ENCODE results near the gene HGF.

DNA sequence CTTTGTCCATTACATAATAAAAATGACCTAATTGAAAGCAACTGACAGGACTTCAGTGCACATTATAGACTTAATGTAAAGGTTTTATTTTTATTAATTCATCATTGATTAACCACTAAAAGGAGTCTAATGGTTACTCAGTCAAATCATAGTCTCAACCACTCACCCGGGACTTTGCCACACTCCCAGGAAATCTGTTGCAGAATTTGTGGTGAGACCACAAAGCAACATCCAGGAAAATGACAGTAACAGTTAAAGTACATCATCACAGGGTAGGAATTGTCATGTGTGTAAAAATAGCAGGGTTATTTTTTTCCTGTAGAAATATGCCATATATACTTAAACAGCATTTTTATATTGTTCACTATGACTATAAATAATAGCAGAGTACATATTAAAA, 6.3 kb upstream of the HGF start:
- TF ChIP-seq MXI1 (IDR thresholded peaks at IDR 0.05; ENCODE audit: low read depth, low read length) (no peak), POLR2AphosphoS5 (IDR thresholded peaks at IDR 0.05; ENCODE audit: low read depth, low read length) (no peak), EZH2phosphoT487 (IDR thresholded peaks at IDR 0.05; ENCODE audit: borderline replicate concordance, low read depth) (no peak), SIN3A (IDR thresholded peaks at IDR 0.05; ENCODE audit: borderline replicate concordance, low read depth, low read length) (no peak), YY1 (IDR thresholded peaks at IDR 0.05; ENCODE audit: low read depth) (no peak), ELF1 (IDR thresholded peaks at IDR 0.05) (no peak)
- TF ChIP-seq, protein P1, sequence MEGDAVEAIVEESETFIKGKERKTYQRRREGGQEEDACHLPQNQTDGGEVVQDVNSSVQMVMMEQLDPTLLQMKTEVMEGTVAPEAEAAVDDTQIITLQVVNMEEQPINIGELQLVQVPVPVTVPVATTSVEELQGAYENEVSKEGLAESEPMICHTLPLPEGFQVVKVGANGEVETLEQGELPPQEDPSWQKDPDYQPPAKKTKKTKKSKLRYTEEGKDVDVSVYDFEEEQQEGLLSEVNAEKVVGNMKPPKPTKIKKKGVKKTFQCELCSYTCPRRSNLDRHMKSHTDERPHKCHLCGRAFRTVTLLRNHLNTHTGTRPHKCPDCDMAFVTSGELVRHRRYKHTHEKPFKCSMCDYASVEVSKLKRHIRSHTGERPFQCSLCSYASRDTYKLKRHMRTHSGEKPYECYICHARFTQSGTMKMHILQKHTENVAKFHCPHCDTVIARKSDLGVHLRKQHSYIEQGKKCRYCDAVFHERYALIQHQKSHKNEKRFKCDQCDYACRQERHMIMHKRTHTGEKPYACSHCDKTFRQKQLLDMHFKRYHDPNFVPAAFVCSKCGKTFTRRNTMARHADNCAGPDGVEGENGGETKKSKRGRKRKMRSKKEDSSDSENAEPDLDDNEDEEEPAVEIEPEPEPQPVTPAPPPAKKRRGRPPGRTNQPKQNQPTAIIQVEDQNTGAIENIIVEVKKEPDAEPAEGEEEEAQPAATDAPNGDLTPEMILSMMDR (IDR thresholded peaks at IDR 0.05): no peak

Measured in SK-N-SH (cell line).